ENCODE results near the gene ABCB11.
"Not testable (repeated sequence)": the region's sequence is repeated elsewhere in the genome, so short reads cannot be mapped to it uniquely, and the experiment has no call there.

The ABCB11 gene

DNA sequence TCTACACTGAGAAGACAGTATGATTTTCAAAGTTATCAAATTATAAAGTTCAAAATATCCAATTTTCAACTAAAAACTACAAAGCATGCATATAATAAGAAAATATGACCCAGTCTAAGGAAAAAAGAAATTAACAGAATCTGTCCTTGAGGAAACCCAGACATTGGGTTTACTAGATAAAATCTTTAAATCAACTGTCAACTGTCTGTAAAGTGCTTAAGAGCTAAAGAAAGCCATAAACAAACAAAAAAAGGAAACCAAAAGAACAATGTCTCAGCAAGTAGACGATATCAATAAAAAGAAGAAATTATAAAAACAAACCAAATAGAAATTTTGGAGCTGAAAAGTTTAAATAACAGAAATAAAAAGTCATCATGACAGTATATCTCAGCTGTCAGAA is 10.5 kb upstream of the ABCB11 start:
- no peak for DNase-seq

DNA sequence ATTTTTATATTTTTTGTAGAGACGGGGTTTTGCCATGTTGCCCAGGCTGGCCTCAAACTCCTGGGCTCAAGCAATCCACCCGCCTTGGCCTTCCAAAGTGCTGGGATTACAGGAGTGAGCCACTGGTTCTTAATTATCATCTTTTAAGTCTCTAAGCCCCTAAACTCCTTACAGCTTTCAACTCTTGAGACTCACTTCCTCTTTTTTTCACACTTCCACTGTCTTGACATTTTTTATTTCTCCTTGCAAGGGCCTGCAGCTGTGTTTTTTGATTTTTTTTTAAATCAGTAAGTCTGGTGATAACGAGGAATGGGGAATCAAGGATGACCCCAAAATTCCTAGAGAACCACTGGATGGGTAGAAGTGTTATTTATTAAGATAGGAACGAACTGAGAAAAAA is 8.6 kb upstream of the ABCB11 start:
- DNase-seq = no peak

DNA sequence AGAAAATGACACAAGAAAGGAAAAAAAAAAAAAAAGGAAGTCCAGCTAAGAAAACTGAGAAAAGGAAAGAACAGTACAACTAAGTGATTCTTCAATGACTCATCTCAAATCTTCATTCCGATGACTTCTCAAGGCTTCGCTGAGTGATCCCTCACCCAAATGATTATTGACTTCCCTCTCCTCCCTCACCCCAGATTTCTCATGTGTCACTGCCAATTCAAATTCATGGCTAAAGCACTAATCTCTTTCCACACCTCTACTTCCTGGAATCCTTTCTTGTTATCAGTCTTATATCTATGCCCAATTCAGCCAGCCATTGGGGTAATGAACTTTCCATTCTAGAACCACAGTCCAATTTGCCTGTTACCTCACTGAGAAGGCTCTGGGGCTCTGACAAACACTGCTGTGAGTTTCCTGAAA is 7.2 kb upstream of the ABCB11 start:
- DNase-seq = no peak

DNA sequence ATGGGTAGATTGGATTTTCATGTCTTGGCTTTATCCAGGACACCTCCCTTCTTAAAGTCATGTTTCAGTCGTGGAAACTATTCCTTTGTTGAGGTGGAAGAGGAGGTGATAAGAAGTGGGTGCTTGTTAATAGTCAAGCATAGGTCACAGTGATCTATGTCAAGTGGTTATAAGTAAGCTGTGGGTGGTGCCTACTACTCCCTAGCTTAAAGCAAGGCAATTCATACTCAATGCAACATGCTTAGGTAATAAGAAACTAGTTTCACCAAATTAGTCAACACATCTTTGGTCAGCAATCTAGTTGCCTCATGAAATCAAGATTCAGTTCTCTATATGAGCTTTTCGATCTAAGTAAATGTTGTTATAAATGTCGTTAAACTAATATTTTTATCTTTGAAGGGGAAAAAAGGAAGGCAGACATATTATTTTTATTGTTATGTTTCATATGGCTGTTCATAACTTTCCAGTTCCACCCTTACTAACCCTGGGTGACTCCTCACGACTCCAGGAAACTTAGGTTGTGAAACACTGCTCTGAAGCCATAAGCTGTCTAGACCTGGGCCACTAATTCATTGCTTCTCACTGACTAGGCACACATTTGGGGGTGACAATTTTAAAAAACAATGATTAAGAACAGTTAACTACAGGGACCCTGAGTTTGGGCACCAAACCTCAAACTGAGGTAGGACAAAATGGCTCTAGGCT is 5.8 kb upstream of the ABCB11 start:
- no peak for DNase-seq

DNA sequence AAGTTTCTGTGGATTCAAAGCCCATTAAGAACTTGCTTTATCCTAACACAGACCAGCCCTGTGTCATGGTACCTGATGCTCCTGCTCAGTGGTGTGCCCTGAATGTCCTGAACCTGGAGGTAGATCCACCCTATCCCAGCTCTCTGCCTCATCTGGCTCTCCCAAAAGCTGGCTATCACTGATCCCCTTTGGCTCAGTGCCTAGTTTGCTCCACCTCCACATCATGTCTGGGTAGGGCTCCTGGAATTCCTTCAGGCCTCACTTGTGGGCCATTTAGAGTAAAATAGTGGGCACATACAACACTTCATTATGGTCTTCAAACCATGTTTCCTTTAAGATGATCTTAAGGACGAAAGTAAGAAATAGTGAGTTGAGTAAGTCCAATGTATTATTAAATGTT is 4.8 kb upstream of the ABCB11 start:
- DNase-seq = no peak

DNA sequence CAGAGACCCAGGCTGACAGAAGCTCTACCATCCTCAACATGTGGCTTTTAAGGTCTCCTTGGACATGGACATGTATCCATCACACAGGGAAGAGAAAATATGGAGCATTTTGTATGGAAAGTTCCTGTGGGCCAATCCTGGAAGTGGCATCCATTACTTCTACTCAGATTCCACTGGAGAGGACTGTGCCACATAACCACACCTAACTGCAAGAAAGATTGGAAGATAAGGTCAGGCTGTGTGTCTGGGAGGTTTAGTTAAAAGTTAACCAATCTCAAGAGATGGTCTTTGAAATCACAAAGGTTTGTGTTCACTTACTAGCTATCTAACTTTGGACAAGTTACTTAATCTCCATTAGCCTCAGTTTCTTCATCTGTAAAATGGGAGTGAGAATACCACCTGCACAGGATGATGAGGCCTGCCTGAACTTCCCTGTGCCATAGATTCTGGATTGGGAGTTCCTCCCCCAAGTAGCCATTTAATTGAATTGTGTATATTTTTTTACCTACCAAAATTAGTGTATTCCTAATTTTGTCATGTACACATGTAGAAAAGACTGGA is 3.9 kb upstream of the ABCB11 start:
- DNase-seq = no peak

DNA sequence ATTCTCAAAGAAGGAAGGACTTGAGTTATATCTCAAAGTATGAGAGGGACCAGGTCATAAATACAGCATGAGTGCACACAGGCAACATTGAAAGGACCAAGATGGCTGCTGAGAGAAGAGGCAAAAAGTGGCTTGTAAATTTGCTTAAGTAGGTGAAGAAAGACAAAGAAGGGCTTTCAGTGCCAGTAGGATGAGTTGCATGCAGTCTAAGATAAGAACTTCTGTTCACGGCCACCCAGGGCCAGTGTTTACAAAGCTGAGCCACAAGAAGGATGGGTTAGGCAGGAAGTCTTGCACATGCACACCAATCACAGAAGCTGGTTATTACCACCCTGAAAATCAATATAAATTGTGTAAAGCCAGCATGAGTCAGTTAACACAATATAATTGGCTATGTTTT is 3.1 kb upstream of the ABCB11 start:
- DNase-seq = no peak

DNA sequence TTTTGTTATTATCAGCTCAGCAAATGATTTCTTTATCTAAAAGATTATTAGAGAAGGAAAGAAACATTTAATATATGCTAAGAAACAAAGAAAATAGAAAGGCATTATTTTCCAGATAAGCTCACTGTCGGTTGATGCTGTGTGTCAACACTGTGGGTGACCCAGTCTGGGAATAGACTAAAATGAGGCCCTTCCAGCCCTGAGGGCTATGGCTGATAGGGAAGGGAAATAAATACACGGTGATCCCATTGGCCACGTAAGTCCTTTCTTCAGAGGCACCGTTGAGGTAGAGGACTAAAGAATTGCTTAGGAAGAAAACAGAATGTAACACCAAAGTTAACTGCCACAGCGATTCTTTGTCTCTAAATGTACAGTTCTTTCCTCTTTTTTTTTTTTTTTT is 1.8 kb downstream of the ABCB11 start:
- no peak for DNase-seq

DNA sequence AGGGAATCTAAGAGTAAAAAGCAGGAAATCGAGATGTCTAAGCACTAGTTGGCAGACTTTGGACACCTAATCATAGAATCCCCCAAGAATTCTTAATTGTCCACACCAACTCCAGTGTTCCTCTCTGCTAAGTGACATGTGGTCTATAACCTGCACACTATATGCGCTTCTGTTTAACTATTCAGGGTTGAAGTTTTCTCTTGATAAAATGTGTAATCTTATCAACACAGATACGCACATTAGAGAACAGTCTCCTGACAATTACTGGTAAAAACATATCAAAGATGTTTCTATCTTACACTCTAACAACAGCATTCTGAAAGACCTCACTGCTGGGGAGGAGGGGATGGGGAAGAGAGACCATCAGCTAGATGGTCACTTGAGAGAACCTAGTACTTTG is 3.9 kb downstream of the ABCB11 start:
- DNase-seq = no peak

DNA sequence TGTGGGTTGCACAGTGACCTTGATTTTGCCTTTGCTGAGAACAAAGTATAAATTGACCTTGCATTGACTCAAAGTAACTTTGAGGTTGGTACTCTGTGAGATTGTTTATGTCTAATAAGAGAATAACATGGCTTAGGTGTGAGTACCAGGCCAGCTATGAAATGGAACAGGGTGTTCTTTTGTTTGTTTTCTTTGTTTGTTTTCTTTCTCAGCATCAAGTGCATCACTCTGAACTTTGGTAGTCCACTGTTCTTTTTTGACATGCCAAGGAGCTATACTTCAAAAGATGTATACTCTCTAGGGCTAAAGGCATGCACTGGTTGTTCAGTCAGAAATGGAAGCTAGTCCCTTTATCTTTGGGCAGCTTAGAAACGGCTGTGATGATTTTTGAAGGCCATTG is 5.1 kb downstream of the ABCB11 start:
- DNase-seq = no peak

DNA sequence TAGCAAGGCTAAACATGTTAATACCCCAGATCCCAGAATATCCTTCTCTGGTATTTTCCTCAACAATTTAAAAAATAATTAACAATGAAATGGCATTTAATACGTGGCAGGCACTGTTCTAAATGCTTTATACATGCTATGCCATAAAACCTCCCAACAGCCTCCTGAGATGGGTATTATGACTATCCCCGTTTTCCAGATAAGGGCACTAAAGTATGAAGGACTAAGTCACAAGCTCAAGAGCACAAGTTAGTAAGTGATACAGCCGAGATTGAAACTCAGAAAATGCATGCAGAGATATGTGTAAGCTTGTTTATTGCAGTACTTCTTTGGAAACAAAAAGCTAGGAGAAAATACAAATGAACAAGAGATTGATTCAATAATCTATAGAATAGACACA is 8.0 kb downstream of the ABCB11 start:
- no peak for DNase-seq

DNA sequence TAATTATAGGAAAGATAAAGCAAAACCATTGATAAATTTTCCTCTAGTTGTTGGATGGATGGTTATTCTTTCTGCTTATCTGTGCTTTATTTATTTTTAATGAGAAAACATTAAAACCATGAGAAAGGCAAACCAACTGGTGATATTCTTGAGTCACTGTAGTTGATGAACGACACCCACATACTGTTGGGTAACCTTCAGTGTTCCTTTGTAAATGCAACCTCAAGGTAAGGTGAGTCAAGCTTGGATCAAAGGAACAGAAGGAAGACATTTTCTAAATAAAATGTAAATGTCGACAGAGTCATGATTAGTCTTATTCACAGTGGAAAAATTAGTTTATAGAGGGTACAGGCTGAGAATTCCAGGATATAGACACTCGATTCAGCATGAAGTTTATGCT is 12.7 kb downstream of the ABCB11 start:
- no peak for DNase-seq

DNA sequence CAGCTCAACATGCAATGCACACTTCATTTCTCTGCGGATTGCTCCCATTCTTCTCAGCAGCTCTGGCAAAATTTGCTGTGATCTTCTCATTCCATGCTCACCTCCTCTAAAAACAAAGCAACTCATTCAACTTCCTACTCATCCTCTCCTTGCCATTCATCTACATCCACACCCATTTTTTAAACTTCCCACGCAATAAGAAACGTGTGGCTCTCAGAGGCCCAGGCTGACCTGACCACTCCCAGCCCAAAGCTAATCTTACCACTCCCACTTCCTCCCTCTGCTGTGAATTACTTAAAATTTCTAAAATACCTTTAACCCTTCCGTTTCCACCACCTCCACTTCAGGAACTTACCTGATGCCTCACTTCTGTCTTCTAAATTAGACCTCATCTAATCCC is 15.2 kb downstream of the ABCB11 start:
- no peak for DNase-seq

DNA sequence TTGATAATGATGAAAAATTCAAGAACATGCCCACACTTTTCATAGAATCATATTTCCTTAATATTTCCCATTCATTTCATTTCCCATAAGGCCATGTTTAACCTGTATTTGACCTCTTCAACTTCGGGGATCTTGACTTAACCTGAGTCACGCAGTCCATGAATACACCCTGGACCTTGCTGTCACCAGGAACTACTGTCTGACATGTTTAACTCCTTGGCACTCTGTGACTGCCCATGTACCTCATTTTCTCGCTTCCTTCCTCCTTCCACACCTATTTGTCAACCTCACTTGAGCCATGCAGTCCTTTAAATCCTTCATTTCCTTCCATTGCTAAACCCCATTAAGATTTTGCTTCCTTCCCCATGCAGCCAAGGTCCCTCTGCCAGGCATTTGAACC is 16.3 kb downstream of the ABCB11 start:
- DNase-seq = no peak

DNA sequence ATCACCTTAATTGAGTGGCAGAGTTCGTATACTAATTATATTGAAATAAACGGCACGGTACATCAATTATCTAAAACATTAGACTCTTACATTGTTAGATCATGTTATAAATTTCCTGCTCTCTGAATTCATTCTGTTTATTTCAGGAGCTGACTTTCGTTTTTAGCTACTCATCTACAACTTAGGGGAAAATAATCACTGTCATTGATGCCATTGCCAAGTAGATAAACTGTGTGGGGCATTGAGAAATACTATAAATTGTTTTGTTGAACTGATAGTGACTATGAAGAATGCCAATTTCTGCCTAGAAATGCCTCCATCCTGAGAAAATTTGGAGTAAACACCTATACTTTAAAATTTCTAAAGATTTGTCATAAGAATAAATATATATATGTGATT is 17.5 kb downstream of the ABCB11 start:
- DNase-seq = no peak

DNA sequence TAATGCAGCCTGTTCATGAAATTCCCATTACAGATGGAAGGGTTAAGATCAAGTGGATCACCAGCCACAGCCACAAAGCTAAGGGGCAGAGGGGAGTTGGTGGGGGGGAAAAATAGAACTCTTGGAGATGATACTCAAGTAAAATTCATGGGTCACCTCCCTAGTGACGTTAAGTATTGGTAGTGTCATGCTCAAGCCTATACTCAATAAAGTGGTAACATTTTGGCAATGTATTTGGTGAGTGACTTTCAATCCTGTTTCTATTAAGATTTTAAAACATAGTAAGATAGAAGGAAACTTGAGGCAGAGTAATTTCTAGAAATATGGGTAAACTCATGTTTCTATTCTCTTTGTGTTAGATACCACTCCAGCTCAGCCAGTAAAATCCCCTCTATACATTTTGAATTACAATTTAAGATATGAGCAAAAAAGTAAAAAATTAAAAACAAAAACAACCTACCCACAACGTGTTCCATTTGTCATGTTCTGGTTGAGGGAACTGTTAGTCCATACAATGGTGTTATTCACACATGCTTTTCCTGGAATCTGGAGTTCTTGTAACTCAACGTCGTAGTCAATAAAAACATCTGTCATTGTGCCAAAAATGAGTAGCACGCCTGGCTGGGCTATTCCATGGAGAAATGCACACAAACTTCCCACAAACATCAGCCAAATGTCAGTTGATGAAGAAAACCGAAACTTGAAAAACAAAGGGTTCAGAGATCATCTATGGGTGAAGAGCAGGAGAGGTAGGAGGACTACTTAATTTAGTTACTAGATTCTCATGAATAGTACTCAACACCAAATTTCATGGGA is 18.1 kb downstream of the ABCB11 start:
- DNase-seq = no peak

DNA sequence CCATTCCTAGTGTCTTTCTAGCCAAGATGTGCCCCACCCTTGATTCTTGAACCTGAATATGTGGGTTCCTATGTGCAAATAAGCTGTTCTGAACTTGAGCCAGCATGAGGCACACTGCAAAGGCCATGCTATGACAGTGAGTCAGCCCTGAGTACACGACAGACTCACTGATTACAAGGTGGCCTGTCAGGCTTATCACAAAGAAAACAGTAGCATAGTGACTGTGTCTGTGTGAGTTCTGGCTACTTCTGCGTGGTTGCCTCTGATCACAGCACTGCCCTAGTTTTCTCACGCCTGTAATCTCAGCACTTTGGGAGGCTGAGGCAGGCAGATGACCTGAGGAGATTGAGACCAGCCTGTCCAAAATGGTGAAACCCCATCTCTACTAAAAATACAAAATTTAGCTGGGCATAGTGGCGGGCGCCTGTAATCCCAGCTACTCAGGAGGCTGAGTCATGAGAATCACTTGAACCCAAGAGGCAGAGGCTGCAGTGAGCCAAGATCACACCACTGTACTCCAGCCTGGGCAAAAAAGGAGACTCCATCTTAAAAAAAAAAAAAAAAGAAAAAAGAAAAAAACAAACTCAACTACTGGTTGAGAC is 18.8 kb downstream of the ABCB11 start:
- not testable (repeated sequence) for DNase-seq

DNA sequence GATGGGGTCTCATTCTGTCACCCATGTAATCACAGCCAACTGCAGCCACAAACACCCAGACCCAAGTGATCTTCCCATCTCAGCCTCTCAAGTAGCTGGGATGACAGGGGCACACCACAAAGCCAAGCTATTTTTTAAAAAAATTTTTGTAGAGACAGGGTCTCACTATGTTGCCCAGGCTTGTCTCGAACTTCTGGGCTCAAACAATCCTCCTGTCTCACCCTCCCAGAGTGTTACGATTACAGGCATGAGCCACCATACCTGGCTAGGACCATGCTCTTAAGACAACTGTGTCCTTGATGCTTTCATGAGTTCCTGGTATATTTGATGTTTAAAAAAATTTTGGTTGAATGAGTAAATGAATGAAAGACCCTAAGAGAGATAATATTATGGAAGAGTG is 19.4 kb downstream of the ABCB11 start:
- no peak for DNase-seq

DNA sequence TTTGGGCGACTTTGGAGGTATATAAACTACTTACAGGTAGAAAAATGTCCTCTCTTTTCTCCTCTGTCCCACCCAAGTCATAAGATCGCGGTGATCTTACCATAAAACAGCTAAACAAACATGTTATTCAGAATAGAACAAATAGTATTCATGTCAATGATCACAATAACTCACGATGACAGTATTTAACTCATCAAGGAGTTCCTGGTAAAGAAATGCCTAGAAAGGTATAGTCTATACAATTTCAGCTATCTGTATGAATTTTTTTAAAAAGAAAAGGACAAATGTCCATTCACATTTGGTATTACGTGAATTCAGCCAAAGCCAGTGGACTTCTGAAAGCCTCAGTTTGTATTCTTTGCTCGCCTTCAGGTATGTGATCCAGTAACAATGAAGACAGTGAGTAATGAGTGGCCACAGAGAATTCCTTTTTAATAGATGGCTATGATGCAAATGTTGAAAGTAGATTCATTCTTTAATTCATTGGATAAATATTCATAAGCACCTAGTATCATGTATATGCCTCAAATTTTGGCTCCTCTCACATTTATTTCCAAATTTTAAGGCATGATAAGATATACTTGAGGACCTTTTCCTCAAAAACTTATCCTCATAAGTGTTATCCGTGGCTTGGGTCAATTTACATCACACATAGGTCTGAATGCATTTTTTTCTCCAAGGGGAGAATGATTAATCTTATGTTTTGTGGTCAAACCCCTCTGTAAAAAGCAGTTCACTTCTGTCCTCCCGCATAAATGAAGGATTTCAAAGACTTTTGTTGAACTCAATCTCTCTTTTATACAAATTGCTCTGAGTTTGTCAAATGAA is 20.3 kb downstream of the ABCB11 start:
- no peak for DNase-seq

DNA sequence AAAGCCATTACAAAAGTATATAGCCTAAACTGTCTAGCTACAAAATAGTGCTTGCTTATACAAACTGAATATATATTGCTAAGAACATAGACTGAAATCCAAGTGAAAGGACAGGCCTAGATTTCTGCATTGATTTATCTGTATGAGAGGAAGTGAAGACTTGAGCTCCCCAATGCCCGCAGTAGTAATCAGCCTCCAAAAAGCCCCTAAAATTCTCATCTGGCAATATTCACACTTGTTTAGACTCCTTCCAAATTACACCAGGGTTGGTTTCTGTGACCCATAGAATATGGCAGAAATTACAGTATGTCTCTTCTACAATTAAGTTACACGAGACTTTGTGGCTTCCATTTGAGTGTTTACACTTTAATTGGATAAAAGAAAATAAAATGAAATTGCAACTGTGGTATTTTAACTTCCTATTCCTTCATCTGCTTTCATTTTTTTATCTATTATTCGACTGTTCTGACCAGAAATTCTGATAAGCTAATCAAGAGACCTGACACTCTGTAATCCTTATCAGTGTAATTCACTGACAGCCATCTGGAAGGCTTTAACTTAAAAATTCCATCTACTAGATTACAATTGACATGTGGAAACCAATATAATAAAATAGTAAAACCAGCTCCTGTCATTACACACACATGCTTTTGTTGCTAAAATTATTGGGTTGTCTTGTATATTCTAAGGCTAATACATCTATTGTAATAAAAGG is 21.1 kb downstream of the ABCB11 start:
- no peak for DNase-seq

DNA sequence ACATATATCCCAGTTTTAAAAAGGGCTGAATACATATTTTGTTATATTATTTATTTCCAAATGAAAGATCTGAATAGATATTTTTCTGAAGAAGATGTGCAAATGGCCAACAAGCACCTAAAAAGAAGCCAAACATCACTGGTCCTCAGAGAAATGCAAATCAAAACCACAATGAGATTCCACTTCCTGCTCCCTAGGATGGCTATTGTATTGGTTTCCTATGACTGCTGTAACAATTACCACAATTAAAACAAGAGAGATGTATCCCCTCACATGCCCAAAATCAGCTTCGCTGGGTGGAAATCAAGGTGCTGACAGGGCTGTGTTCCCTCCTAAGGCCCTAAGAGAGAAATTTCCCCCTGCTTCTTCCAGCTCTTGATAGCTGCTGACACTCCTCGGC is 23.2 kb downstream of the ABCB11 start:
- no peak for DNase-seq

DNA sequence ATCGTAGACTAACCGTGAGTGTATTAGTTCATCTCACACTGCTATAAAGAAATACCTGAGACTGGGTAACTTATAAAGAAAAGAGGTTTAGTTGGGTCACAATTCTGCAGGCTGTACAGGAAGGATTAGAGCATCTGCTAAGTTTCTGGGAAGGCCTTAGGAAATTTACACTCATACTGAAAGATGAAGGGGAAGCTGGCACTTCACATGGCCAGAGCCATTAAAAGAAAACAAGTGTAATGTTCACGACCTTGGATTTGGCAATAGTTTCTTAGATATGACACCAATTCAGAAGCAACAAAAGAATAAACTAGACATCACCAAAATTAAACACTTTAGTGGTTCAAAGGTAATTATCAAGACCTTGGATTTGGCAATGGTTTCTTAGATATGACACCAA is 23.8 kb downstream of the ABCB11 start:
- DNase-seq = no peak

All from NCI-H1930 (cell line).